ENCODE data around the gene SERINC5. TPM values are rescaled to one million over a fixed set of nuclear protein-coding genes. Genes with fewer than 3 reads are reported as not detected.

The SERINC5 gene
- polyA plus RNA-seq, 1 experiment = 11.0 TPM

- ChIA-PET CTCF (interaction anchor here (1.3 kb wide), 1 partner anchor 12 kb away, joined by 3 read pairs; no protein-coding TSS in a partner anchor), POLR2A (no interaction called here)
- Histone ChIP-seq H3K4me3 (ENCODE audit: low read depth, low read length) (no peak overlapping the region), H3K27me3 (ENCODE audit: control insufficient read depth, insufficient read depth, low read length) (no peaks in the 10 kb centered on the region), H3K36me3 (ENCODE audit: control insufficient read depth, insufficient read depth, low read length) (no peaks in the 10 kb centered on the region)
- DNase-seq (ENCODE audit: low read depth) = no peak
- TF ChIP-seq, protein P1, sequence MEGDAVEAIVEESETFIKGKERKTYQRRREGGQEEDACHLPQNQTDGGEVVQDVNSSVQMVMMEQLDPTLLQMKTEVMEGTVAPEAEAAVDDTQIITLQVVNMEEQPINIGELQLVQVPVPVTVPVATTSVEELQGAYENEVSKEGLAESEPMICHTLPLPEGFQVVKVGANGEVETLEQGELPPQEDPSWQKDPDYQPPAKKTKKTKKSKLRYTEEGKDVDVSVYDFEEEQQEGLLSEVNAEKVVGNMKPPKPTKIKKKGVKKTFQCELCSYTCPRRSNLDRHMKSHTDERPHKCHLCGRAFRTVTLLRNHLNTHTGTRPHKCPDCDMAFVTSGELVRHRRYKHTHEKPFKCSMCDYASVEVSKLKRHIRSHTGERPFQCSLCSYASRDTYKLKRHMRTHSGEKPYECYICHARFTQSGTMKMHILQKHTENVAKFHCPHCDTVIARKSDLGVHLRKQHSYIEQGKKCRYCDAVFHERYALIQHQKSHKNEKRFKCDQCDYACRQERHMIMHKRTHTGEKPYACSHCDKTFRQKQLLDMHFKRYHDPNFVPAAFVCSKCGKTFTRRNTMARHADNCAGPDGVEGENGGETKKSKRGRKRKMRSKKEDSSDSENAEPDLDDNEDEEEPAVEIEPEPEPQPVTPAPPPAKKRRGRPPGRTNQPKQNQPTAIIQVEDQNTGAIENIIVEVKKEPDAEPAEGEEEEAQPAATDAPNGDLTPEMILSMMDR (IDR thresholded peaks at IDR 0.05; ENCODE audit: insufficient read depth, low read depth, low read length) = no peak
These were observed 40.3 kb downstream of the SERINC5 start for GRCh38 chr5:80215523-80215922.

DNA sequence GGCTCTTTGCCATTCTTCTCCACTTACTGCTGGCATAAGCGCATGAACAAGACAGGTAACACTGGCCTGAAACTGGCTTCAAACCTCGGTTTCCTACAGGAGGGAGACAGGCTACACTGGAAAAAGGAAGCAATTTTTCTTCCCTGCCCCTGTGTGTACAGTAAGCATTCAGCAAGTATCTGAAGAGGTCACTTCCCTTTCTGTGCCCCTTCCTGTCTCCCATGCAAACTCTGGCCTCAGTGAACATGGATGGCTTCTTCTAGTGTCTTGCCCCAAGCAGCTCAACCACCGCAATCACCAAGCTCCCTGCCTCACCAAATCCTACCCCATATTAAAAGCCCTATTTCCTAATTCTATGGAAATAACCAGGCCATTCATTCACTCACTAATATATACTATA lies 42.4 kb downstream of the SERINC5 start:
- H3K36me3 ChIP-seq (ENCODE audit: control insufficient read depth, insufficient read depth, low read length) = no peaks in the 10 kb centered on the region
- DNase-seq (ENCODE audit: low read depth) = no peak
- POLR2A ChIA-PET = no interaction called here
- TF ChIP-seq, protein P1 (IDR thresholded peaks at IDR 0.05; ENCODE audit: insufficient read depth, low read depth, low read length) = no peak
- CTCF ChIA-PET = interaction anchor here (0.6 kb wide), 1 partner anchor 763 kb away, joined by 6 read pairs; no protein-coding TSS in a partner anchor
- H3K27me3 ChIP-seq (ENCODE audit: control insufficient read depth, insufficient read depth, low read length) = no peaks in the 10 kb centered on the region
- H3K4me3 ChIP-seq (ENCODE audit: low read depth, low read length) = no peak overlapping the region

GRCh38 chr5:80212171-80212667 lies 43.6 kb downstream of the SERINC5 start:
- ChIA-PET POLR2A (no interaction called here), CTCF (interaction anchor here (0.8 to 1.1 kb wide), 3 partner anchors 8 to 120 kb away, joined by 3 to 4 read pairs (median 3); no protein-coding TSS in a partner anchor)
- TF ChIP-seq, protein P1 (IDR thresholded peaks at IDR 0.05; ENCODE audit: insufficient read depth, low read depth, low read length) = no peak
- no peaks in the 10 kb centered on the region for H3K36me3 ChIP-seq (ENCODE audit: control insufficient read depth, insufficient read depth, low read length)
- no peaks in the 10 kb centered on the region for H3K27me3 ChIP-seq (ENCODE audit: control insufficient read depth, insufficient read depth, low read length)
- DNase-seq (ENCODE audit: low read depth) = no peak
- no peak overlapping the region for H3K4me3 ChIP-seq (ENCODE audit: low read depth, low read length)

GRCh38 chr5:80211327-80211726 lies 44.5 kb downstream of the SERINC5 start:
- CTCF ChIA-PET = interaction anchor here (0.8 to 1.1 kb wide), 2 partner anchors 46 to 119 kb away, joined by 3 to 4 read pairs; no protein-coding TSS in a partner anchor
- POLR2A ChIA-PET = no interaction called here
- no peaks in the 10 kb centered on the region for H3K36me3 ChIP-seq (ENCODE audit: control insufficient read depth, insufficient read depth, low read length)
- H3K4me3 ChIP-seq (ENCODE audit: low read depth, low read length) = no peak overlapping the region
- DNase-seq (ENCODE audit: low read depth) = no peak
- H3K27me3 ChIP-seq (ENCODE audit: control insufficient read depth, insufficient read depth, low read length) = no peaks in the 10 kb centered on the region
- TF ChIP-seq, protein P1 (IDR thresholded peaks at IDR 0.05; ENCODE audit: insufficient read depth, low read depth, low read length) = no peak

DNA sequence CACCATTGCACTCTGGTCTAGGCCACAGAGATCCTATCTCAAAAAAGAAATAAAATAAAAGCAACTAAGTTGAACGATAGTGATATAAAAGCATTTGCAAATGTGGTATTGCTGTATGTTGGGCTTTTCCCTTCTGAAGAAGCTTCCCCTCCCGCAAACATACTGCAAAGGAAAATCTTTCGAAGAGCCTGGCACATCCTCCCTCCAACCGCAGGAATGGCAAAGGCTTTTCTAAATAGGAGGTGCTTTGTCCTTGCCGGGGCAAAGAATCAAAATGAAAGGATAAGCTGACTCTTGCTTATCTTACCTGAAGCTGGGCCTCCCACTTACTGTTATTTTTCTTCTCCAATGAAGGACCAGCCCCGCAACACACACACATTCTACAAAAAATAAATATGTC lies 45.8 kb downstream of the SERINC5 start:
- Histone ChIP-seq H3K27me3 (ENCODE audit: control insufficient read depth, insufficient read depth, low read length) (no peaks in the 10 kb centered on the region), H3K4me3 (ENCODE audit: low read depth, low read length) (no peak overlapping the region), H3K36me3 (ENCODE audit: control insufficient read depth, insufficient read depth, low read length) (no peaks in the 10 kb centered on the region)
- no peak for DNase-seq (ENCODE audit: low read depth)
- TF ChIP-seq, protein P1 (IDR thresholded peaks at IDR 0.05; ENCODE audit: insufficient read depth, low read depth, low read length) = no peak
- ChIA-PET POLR2A (no interaction called here), CTCF (interaction anchor here (1.3 to 1.5 kb wide), 2 partner anchors 8 to 10 kb away, joined by 3 to 4 read pairs; no protein-coding TSS in a partner anchor)

All from BJ (cell line).